GM15510 (cell line): Measurements from ENCODE around the gene CDH23.

Source experiments
- POLR2A ChIP-seq: IDR thresholded peaks from 3 replicates; pipeline ENCODE4 v1.6.1; 2011; ENCODE audit warnings: borderline replicate concordance; ENCODE audit not compliant: insufficient read length; ENCODE audit errors: extremely low read depth

CDH23 gene

DNA sequence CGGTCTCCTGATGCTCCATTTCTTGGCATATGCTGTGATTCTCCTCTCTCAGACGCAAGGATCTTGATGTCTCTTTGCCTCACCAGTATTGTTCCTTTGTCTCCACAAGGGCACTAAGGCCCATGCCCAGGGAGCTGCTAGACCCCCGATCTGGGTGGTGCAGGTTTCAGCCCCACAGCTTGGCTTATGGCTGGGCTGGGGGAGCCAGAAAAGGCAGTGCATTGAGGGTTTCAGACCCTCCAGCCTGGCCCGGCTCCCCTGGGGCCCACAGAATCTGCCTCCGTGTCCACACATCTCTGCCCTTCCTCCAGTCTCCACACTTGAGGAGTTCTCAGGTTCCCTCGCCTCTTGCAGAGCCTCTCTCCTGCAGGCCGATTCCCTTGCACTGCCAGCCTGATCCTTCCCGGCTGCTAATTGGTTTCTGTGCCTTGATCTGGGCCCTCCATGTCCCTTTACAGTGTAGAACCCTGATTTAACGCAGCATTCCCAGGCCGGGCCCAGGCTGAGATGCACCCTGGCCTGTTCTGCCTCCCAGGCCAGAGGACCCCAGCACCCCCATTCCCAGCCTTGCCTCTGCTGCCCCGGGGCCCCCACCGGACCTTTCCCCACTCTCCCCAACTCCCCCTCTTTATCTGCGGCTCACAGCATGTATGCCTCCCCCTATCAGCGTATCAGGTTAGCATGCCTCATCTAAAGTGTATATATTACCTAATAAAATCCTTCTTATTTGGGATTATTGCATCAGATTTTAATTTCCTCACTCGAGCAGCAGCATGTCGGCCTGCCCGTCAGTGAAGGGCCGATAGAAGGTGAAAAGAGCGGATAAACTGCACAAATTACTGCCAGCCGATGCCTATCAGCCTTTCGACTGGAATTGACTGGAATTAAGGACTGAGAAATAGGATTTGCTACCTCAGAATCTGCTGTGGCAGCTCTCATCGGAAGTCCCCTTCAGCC, 177.1 kb downstream of the CDH23 start:
- no peak for TF ChIP-seq POLR2A

DNA sequence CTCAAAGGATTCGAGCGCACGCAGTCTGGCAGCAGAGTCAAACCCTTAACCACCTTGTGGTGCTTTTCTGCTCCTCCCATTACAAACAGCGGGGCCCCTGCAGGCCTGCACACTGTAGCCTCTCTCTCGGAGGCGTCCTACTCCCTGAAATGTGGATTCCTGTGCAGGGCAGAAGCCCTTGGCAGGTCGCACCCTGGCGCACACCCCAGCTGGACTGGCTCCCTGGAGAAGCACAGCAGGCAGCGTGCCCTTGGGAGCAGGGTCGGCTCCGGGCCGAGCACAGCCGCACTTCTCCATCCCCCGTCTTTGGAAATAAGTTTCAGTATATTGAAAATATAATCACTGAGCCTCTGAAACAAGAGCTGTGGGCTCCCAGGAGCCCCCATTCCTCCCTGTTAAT, 178.7 kb downstream of the CDH23 start:
- TF ChIP-seq POLR2A: no peak

DNA sequence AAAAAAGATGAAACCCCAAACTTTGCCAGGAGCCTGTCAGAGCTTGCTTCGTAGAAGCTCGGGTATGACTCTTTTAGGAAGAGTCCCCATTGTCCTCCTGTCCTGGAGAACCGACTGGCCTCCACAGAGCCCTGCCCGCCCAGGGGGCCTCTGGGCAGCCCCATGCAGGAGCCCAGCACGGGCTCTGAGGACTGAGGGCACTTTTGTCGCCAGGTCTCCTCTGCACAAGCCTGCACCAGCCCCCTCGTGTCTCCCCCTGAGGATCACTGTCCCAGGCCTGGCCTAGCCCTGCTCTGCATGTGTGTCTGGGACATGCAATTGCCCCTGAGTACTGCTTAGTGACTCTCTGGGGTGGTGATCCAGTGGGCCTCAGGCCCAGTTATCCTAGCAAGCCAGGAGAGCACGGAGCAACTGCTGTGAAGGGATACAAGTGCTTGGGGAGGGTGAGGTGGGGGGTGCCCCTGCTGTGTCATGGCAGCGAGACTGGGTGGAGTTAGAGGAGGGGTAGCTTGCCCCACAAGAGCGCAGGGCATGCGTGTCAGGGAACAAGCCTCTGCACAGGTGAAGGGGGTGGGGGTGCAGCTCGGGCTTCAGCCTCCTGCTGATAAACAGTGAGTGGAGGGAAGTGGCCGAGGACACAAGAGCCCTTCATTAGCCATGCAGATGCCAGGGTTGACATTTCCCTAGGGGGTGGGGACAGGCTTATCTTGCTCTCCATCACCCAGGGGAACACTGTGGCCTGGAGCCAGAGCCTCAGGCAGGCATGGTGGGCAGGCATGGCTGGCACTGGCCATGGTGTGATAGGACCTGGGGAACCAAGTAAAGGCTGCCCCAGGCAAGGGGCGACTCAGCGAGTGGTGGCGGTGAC, 179.4 kb downstream of the CDH23 start:
- no peak for TF ChIP-seq POLR2A

DNA sequence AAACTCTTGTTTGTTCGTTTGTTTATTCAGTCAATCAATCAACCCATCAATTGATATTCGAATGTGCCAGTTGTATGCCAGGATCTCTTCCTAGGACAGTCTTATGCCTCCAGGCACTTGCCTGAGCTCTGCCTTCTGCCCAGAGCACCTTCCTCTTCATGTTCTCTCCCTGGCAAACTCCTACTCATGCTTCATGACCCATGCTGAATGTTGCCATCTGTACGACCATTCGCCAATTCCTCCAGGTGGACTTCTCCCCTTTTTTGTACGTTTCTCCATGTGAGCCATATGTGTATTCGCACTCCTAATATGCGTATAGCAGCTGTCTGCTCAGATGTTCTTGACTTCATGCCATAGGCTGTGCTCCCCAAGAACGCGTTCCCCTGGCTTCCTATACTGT, 180.1 kb downstream of the CDH23 start:
- TF ChIP-seq POLR2A: no peak

DNA sequence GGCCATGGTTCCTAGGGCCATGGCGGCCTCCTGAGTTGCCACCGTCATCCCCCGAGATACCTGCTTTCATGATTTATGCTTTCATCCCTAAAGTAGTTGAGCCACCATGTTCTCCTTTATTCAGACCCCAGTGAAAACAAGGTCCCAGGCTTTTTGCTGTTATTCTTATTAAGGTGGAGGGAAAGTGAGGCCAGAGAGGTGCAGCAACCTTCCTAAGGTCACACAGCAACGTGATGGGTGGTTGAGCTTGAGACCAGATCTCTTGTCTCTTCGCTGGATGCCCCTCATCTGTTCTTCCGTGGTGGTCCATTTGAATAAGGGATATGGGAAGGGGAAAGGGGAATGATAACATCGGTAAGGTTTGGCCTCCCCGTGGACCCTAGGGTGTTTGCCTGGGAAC, 180.6 kb downstream of the CDH23 start:
- TF ChIP-seq POLR2A: no peak

DNA sequence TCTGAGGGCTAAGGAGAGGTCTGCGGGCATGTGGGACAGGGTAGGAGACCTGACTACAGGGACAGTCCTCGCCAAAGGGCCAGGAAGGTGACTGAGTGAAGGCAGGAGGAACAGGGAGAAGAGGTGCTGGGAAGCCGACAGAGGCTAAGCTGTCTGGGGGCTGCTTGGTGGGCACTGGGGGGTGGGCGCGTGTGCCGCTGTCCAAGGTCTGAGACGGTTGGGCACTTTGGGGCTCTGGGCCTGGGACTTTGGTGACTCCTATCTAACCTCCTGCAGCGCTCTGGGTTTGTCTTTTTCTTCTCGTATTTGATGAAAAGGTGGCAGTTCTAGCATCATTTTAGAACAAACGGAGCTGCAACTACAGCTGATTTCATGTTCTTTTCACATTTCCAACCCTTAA, 181.3 kb downstream of the CDH23 start:
- TF ChIP-seq POLR2A: no peak

DNA sequence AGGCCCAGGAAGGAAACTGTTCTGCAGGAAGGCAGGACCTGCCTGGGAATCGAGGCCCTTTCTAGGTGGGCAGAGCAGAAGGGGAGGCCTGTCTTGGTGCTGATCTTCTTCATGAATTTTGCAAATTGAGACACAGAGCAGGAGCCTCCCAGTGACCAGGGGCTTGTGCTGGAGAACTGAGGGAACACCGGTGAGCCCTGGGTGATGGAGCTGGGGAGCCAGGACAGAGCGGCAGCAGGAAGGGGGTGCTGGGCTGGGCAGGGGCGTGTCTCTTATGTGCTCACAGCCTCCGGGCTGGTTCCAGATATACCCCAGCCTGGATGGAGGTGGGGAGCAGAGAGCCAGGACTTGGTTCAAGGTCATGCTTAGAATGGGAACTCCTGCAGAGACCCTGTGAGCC, 182.9 kb downstream of the CDH23 start:
- TF ChIP-seq POLR2A: no peak

DNA sequence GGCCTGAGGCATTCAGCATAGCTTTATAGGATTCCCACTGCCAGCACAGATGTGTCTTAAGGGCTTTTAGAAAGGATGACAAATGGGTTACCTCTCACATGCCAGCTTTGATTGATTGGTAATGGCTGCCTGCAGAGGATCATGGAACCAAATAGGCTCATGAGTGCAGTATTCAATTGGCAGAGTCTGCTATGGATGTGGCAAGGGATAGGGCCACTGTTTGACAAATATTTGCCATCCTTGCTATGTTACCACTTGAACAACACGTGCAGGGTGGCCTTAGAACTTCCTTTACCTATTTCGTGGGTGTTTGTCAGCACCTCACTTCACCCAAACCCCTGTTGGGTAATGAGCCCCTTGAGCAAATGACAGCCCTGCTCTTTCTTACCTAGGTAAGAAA, 183.7 kb downstream of the CDH23 start:
- TF ChIP-seq POLR2A: no peak

DNA sequence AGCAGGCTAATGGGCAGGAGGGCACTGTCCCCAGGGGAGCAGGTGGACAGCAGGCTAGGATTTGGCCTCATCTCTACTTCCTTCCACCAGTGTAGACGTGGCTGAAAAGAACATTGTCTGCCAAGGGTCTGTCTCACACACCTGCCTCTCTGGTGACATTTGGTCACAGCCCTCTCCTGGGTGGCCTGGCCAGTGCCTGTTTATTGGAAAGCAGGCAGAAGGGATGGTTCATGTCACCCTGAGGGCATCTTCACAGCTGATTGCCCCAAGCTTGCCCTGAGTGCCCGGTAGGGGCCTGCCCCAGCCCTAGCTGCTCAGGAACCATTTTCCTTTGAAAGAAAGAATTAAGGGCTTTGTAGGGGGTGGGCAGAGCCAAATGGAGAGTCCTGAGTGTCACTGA, 184.2 kb downstream of the CDH23 start:
- no peak for TF ChIP-seq POLR2A

DNA sequence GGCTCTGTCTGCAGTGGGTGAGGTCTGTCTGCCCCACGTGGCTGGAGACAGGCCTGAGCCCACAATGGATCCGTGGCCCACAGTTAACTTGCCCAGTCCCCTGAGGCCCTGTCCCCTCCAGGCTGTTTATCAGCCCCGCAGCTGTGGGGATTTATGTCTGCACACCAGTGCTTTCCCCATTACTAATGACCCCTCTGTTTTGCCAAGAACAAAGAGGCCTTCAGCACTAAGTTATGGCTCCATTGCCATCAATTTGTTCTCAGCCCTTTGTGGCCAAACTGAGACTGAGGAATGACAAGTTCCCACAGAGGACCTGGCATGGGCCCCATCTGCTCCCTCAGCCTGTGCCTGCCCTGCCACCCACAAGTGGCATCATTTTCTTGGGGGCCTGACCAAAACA, 184.7 kb downstream of the CDH23 start:
- no peak for TF ChIP-seq POLR2A

DNA sequence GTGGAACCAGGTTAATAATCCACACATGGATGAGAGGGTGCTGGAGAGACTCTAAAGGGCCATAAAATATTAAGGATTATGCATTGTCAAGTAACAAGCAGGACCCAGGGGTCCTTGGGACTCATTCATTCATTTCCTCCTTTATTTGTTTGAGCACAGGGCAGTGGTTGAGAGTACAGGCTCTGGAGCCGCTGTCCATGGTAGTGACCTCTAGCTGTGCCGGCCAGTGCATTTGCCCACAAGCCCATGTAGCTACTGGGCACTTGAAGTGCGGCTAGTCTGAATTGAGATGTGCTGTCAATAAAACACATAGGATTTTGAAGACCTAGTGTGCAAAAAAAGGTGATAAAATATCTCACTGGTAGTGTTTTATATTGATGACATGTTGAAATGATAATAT, 185.3 kb downstream of the CDH23 start:
- TF ChIP-seq POLR2A: no peak

DNA sequence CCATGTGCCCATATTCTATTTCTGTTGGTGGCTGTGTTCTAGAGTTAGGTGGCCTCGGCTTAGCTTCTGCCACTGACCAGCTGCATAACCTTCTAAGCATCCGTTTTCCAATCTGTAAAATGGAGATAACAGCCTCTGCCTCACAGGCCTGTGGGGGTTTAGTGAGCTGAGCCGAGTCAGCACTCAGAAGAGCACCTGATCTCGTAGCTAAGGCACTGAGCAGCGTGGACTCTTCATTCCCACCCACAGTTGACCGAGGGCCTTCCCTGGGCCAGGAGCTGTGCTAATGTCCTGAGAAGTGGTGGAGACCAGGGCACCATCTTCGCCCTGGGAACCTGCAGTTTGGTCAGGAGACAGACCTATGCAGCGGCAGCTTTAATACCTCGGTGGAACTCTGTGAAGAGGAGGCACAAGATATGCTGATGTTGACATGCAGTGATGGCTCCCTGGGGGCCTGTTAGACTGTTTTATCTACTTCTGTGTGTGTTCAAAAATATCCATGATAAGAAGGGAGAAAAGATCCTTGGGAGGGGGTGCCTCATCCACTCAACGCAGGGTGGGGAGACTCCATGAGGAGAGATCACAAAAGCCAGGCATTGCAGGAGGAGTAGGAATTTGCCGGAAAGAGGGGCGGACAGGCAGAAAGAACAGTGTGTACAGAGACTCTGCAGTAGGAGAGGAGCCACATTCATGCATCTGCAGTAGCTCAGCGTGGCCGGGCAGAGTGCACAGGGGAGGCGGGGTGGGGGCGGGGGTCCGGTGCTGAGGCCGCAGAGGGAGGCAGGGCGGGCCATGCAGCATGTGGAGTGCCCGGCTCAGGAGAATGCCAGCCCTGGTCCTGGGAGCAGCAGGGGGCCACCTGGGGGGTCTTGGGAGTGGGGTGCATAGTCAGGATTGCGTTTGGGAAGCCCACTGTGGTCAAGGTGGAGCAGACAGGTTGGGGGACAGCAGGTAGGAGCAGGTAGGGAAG, 186.1 kb downstream of the CDH23 start:
- no peak for TF ChIP-seq POLR2A

DNA sequence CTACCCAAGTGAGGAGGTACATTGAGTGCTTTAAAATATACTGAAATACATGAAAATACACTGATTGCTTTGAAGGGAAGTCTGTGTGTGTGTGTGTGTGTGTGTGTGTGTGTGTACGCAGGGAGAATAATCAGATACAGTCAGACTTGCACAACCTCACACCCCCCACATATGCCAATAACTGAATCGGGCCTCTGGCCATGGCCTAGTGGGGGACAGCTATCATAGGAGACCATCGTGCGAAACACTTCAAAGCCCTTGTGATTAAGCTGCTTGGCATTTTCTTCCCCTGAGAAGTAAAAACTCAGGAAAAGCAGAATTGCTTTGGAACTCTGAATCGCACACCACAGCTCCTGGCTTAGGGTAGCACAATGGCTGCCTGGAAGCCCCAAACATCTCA, 187.7 kb downstream of the CDH23 start:
- TF ChIP-seq POLR2A: no peak

DNA sequence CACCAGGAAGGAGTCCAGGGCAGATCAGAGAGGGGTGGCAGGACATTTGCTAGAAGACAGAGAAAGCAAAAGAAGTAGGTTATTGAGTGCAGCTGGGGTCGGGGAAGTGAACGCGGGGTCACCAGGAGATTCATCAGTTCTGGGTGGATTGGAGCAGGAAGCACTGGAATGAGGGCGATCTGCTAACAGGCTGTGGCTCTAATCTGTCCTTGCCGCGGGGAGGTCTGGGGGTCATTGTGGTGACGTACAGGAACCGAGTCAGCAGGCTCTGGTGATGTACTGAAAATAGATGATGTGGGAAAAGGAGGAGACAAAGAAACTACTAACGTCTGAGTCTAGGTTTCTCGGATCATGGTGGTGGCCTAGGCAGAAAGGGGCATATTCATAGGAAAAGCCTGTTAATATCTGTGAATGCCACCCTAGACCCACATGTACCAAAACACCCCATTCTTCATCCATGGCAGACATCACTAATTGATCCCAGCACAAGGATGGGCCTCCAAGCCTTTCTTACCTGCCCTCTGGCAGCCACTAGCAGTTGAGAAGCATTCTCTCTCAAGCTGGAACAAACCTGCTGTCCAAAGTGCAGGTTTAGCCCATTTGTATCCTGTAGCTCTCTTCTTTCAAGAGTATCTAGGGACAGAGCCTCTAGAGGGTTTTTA, 188.3 kb downstream of the CDH23 start:
- TF ChIP-seq POLR2A: no peak

DNA sequence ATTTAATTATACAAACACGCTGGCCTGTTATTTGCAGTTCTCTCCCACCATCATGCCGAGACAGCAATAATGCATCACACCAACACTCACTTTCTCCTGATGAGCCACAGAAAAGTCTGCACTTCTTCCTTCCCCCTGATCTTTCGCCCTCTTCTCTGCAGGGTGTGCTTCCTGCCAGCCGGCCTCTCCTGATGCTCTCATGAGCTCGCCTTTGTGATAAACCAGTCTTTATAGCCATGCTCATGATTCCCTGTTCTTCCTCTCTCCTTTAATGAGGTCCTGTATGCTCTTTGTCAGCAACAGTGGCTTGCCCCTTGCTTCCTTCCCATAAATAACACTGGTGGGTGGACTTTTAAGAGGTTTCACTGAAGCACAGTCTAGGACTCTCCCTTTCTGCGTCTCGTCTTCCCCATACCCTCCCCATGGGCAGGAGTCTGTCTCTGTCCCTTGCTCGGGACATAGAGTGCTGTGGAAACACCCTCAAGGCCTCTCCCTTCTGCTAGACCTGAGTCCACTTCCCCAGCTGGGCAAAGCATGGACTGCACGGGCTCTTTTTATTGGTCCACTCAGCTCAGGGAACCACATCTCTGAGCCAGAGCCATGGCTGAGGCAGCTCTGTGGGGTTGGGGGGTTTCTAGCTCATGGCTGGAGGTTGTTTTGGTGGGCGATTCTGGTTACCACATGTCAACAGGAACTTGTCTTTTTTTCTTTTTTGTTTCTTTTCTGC, 189.0 kb downstream of the CDH23 start:
- no peak for TF ChIP-seq POLR2A
